K562 (cell line): Measurements from ENCODE around the gene ITGA7. TPM values are rescaled to one million over a fixed set of nuclear protein-coding genes. Genes with fewer than 3 reads are reported as not detected.

Experiments
- ATAC-seq: fragments of 200-7000 bp; cut with Tn5 transposase; 3 replicates; pipeline ENCODE4 v1.9.1; 2020; ENCODE audit warnings: moderate library complexity
- BruUV-seq: library from RNA; stranded (reverse); fragments of 400-500 nt; replicated peaks from 2 replicates; lab custom pipeline; 2021; lab: Mats Ljungman, UMichigan
- CTCF ChIA-PET: fragments of 300-600 bp; formaldehyde crosslinking; extraction: SDS; loops from one replicate; lab custom pipeline; 2021; ENCODE audit warnings: low intra/inter-chr PET ratio; lab: Yijun Ruan, JAX
- POLR2A ChIA-PET: fragments of 300-600, 350-650 bp; sonication (Branson Sonifier 250); formaldehyde crosslinking; extraction: SDS; loops from one replicate; lab custom pipeline; 2021; ENCODE audit warnings: antibody characterized with exemption, inconsistent platforms; lab: Yijun Ruan, JAX
- DNase-seq, 4 experiments: peaks; one replicate each; pipeline versions ENCODE4 v3.0.0 to v3.0.0-alpha.2; 2011 to 2018; ENCODE audit warnings: low spot score in 3 of 4, mixed read lengths in 3 of 4; ENCODE audit errors: extremely low read depth in 1 of 4
- FAIRE-seq: peaks from 2 replicates; lab custom pipeline; 2011; peaks lifted over from hg19 to GRCh38; lab: Jason Lieb, UNC
- H2AFZ ChIP-seq: 2 replicates; pipeline ENCODE4 v1.6.0; 2011; ENCODE audit warnings: low read depth, low read length, control low read depth, inconsistent platforms
- H3K27ac ChIP-seq: fragments of 200-600 bp; 3 replicates; pipeline ENCODE4 v1.8.0; 2011; ENCODE audit warnings: low read depth, mild to moderate bottlenecking, control low read depth, inconsistent platforms, low read length, moderate library complexity, mixed read lengths; ENCODE audit errors: extremely low read depth
- H3K27me3 ChIP-seq, 2 experiments: fragments of 300-600 bp in 1 of 2; 2 replicates in 1 of 2; 3 replicates in 1 of 2; pipeline versions ENCODE4 v1.6.0 to v1.8.0; 2011; ENCODE audit warnings: inconsistent platforms in 2 of 2, low read length in 2 of 2, mild to moderate bottlenecking in 1 of 2, mixed read lengths in 1 of 2, moderate library complexity in 1 of 2; ENCODE audit not compliant: control insufficient read depth in 2 of 2, insufficient read depth in 2 of 2
- H3K36me3 ChIP-seq: fragments of 300-600 bp; 3 replicates; pipeline ENCODE4 v1.8.0; 2011; ENCODE audit warnings: mild to moderate bottlenecking, low read length, inconsistent platforms; ENCODE audit not compliant: control insufficient read depth, insufficient read depth
- H3K4me1 ChIP-seq, 2 experiments: fragments of 200-600 bp in 1 of 2; replicated peaks in 1 of 2; 2 replicates in 1 of 2; 3 replicates in 1 of 2; pipeline versions ENCODE4 v1.5.1 to v1.8.0; 2011; ENCODE audit warnings: inconsistent platforms in 2 of 2, low read length in 2 of 2, mild to moderate bottlenecking in 1 of 2, mixed read lengths in 1 of 2, moderate library complexity in 1 of 2; ENCODE audit not compliant: control insufficient read depth in 2 of 2, insufficient read depth in 2 of 2
- H3K4me2 ChIP-seq: 2 replicates; pipeline ENCODE4 v1.6.1; 2011; ENCODE audit warnings: low read length, control low read depth, inconsistent platforms, mixed read lengths; ENCODE audit not compliant: insufficient read depth
- H3K4me3 ChIP-seq: fragments of 200-600 bp; sonication (generic), shearing (Covaris generic); 2 replicates; pipeline ENCODE4 v1.5.1; 2016; ENCODE audit warnings: control low read depth, inconsistent platforms
- H3K79me2 ChIP-seq: fragments of 200-600 bp; 3 replicates; pipeline ENCODE4 v1.8.0; 2011; ENCODE audit warnings: low read length, inconsistent platforms; ENCODE audit not compliant: control insufficient read depth, insufficient read depth
- H3K9ac ChIP-seq, 2 experiments: 2 replicates each; pipeline versions ENCODE4 v1.6.0 to v1.6.1; 2011; ENCODE audit warnings: low read depth in 2 of 2, low read length in 2 of 2, control low read depth in 1 of 2, inconsistent platforms in 1 of 2, mild to moderate bottlenecking in 1 of 2, mixed read lengths in 1 of 2; ENCODE audit not compliant: insufficient read depth in 1 of 2
- H3K9me1 ChIP-seq: one replicate; pipeline ENCODE4 v1.6.0; 2011; ENCODE audit warnings: inconsistent platforms, mild to moderate bottlenecking, low read length, moderate library complexity; ENCODE audit not compliant: control insufficient read depth, insufficient read depth
- H3K9me3 ChIP-seq: replicated peaks from 2 replicates; pipeline ENCODE4 v1.5.1; 2011; ENCODE audit warnings: low read depth, low read length, inconsistent platforms; ENCODE audit not compliant: control insufficient read depth, insufficient read depth
- H4K20me1 ChIP-seq: replicated peaks from 2 replicates; pipeline ENCODE4 v1.6.1; 2011; ENCODE audit warnings: low read length, inconsistent platforms, mixed read lengths; ENCODE audit not compliant: control insufficient read depth, insufficient read depth
- BRF1 ChIP-seq: IDR thresholded peaks from 3 replicates; pipeline ENCODE4 v1.6.1; 2011; ENCODE audit warnings: borderline replicate concordance, mild to moderate bottlenecking; ENCODE audit not compliant: insufficient read length; ENCODE audit errors: extremely low read depth
- CCNT2 ChIP-seq: IDR thresholded peaks from 2 replicates; pipeline ENCODE4 v1.6.1; 2011; ENCODE audit warnings: borderline replicate concordance, low read depth, mild to moderate bottlenecking, moderate library complexity, mixed read lengths, low read length; ENCODE audit not compliant: insufficient read length; ENCODE audit errors: extremely low read depth
- HDAC8 ChIP-seq: fragments of 450-650 bp; IDR thresholded peaks from 2 replicates; pipeline ENCODE4 v1.6.1; 2016; ENCODE audit warnings: mild to moderate bottlenecking, missing genetic modification characterization, moderate library complexity, missing compliant biosample characterization
- HNRNPUL1 ChIP-seq: fragments of 200-400 bp; formaldehyde crosslinking; IDR thresholded peaks from 2 replicates; pipeline ENCODE4 v1.6.1; 2017; ENCODE audit warnings: low read length
- JUND ChIP-seq, 2 experiments: IDR thresholded peaks; 2 replicates in 1 of 2; 3 replicates in 1 of 2; pipeline ENCODE4 v1.6.1; 2011; ENCODE audit warnings: borderline replicate concordance in 2 of 2, low read depth in 2 of 2, low read length in 2 of 2, improper control_type of control experiment in 1 of 2, missing biosample characterization in 1 of 2, missing genetic modification characterization in 1 of 2, missing genetic modification reagents in 1 of 2
- MTA2 ChIP-seq: fragments of 450-650 bp; IDR thresholded peaks from 2 replicates; pipeline ENCODE4 v1.6.1; 2016; ENCODE audit warnings: low read depth
- RAD21 ChIP-seq, 2 experiments: fragments of 250-450 bp in 1 of 2; fragments of 450-650 bp in 1 of 2; sonication (Bioruptor Pico) in 1 of 2; formaldehyde crosslinking in 1 of 2; IDR thresholded peaks in 1 of 2; conservative IDR thresholded peaks in 1 of 2; 2 replicates each; pipeline versions ENCODE4 v1.4.0 to v1.8.0; 2020 to 2022; ENCODE audit warnings: mild to moderate bottlenecking in 2 of 2, moderate library complexity in 1 of 2
- SAFB2 ChIP-seq: fragments of 200-400 bp; formaldehyde crosslinking; IDR thresholded peaks from 2 replicates; pipeline ENCODE4 v1.6.1; 2018; ENCODE audit warnings: borderline replicate concordance, low read length, low read depth, moderate library complexity; ENCODE audit not compliant: severe bottlenecking
- TBP ChIP-seq: optimal IDR thresholded peaks from 2 replicates; pipeline ENCODE3; 2011; ENCODE audit warnings: low read depth, low read length, improper control_type of control experiment
- WGBS: fragments of 100-300 bp; shearing (Covaris generic); methylation state at CpG from one replicate; pipeline ENCODE4 v1.1.6; 2016; ENCODE audit warnings: low coverage, mixed read lengths; ENCODE audit not compliant: insufficient coverage; ENCODE audit errors: missing lambda C conversion rate; 5-methylcytosine and 5-hydroxymethylcytosine counted together
- in situ Hi-C: fragments of 300-500 bp; cut with MboI; formaldehyde crosslinking; loops from 4 replicates; pipeline ENCODE4 v1.15.0; 2018; ENCODE audit warnings: inconsistent platforms, mixed read lengths
- intact Hi-C: fragments of 100-400 bp; cut with micrococcal nuclease; formaldehyde crosslinking; loops from 2 replicates; pipeline ENCODE4 v1.14.2; 2022
- polyA plus RNA-seq, 8 experiments: library from polyadenylated mRNA; depleted of rRNA in 4 of 8; stranded (reverse) in 5 of 8; unstranded in 3 of 8; fragments of >200 nt; fragmentation: Nextera tagmentation in 2 of 8; fragmentation: Illumina TruSeq in 1 of 8; extraction: Ambion mirVana in 2 of 8; extraction: Trizol in 1 of 8; gene quantifications; 2 replicates each; pipeline versions ENCODE4 v1.2.1 to v1.2.3, GENCODE V29; 2011 to 2014; ENCODE audit warnings: inconsistent platforms in 1 of 8, missing spikeins in 1 of 8
- total RNA-seq, 7 experiments: library from RNA; depleted of rRNA in 6 of 7; stranded (reverse); fragments of >200 nt in 6 of 7; fragmentation: Illumina TruSeq in 2 of 7; extraction: Trizol in 2 of 7; gene quantifications; 2 replicates each; pipeline versions ENCODE4 v1.2.1 to v1.2.3, GENCODE V29; 2011 to 2021; ENCODE audit warnings: low replicate concordance in 1 of 7

Gene ITGA7
- total and polyA plus RNA-seq, 9 of the 15 experiments (the other 6 are each of a cell fraction or from before 2014, with no cell fraction given), result 0.11 to 2.3 (median 0.56) TPM; not detected in 1

DNA sequence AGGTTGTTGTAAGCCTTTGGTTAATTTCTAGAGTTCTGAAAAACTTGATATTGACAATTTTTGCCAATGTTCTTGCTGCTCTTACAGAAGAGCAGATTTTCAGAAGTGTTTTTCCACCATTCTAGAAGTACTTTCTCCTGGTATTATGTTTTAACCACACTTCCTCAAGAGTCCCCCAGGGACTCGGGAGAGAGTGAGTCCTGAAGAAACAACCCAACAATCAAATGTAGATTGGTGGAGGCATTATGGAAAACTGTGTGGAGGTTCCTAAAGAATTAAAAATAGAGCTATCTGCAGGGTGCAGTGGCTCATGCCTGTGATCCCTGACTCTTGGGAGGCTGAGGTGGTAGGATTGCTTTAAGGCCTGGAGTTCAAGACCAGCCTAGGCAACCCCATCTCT is 44.3 kb downstream of the ITGA7 start (continued):
- TF ChIP-seq BRF1, result no peak
- TF ChIP-seq SAFB2, result no peak
- no peak for TF ChIP-seq HNRNPUL1

DNA sequence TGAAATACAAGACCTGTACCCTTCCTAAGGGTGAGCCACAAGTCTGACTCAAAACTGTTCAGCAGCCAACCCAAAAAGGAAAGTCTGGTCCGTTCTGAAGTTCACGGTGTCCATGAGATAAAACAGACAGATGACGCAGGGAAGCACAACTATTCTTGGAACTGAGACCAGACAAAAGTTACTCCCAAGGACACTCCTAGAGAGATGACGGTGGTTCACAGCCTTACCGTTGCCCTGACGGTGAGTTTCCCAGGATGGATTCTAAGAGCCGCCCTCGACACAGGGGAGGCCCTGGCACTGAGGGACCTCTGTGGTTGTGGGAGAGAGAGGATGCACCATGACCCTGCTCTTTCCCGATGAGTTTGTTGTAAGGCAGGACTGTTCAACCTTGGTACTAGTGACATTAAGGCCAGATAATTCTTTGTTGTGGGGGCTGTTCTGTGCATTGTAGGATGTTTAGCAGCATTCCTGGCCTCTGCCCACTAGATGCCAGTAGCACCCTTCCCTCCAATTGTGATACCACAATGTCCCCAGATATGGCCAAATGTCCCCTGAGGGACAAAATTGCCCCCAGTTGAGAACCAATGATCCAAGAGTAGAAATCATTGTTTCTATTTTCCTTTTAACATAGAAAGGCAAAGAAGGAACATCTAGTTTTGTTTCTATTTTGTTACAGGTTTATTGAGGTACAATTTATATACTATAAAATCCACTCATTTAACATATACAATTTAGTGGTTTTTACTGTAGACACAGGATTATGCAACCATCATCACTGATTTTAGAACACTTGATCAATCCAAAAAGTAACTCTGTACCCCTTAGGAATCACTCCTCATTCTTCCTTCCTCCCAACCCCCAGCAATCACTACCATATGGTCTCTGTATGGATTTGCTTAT is 48.0 kb downstream of the ITGA7 start:
- peaks cover 2% of the 10 kb centered on the region for H3K9me3 ChIP-seq
- peaks cover 0 to 11% of the 10 kb centered on the region in 2 experiments; a peak in 3 of 5 replicates for H3K4me1 ChIP-seq
- no peaks in the 10 kb centered on the region for H4K20me1 ChIP-seq
- POLR2A ChIA-PET, result interaction anchor here (0.9 kb wide), 1 partner anchor 13 kb away, joined by 4 read pairs; no protein-coding TSS in a partner anchor
- FAIRE-seq, result peak; percentile 72
- CTCF ChIA-PET, result interaction anchor here (0.6 kb wide), 1 partner anchor 77 kb away, joined by 3 read pairs; no protein-coding TSS in a partner anchor
- no peaks in the 10 kb centered on the region for H3K79me2 ChIP-seq
- ATAC-seq, result peak; percentile 51
- DNase-seq, result peak in 2 of 4 experiments; percentile 39 to 67
- peak overlapping the region; percentile 59 for H3K4me2 ChIP-seq
- under 1% methylated on average over 9 of the region's 9 CpGs for WGBS
- H3K9ac ChIP-seq, result peak overlapping the region in 1 of 2 experiments; percentile 28; a peak in 1 of 4 replicates
- in situ Hi-C loops, result no loop called here
- no TSS peak for BruUV-seq
- H3K36me3 ChIP-seq, result no peaks in the 10 kb centered on the region
- peaks cover 2 to 3% of the 10 kb centered on the region in 2 experiments; a peak in 1 of 5 replicates for H3K27me3 ChIP-seq
- H2AFZ ChIP-seq, result peak overlapping the region; percentile 74
- intact Hi-C loops, result loop anchor here (1.0 kb wide), 2 partner anchors 64 to 78 kb away; no protein-coding TSS in a partner anchor
- H3K27ac ChIP-seq, result no peak overlapping the region
- no peak overlapping the region for H3K4me3 ChIP-seq
- no peaks in the 10 kb centered on the region for H3K9me1 ChIP-seq
- peak; percentile 42 to 61 for TF ChIP-seq RAD21 (CRISPR knock-in tag; conservative IDR thresholded peaks at IDR 0.05 in 1 of 2, IDR thresholded peaks at IDR 0.05 in 1 of 2)
- TF ChIP-seq TBP, result no peak
- no peak for TF ChIP-seq JUND (IDR thresholded peaks at IDR 0.05; ENCODE audit: borderline replicate concordance, low read depth, low read length)
- peak; percentile 60; the same call in 2 of the 3 replicates for TF ChIP-seq JUND (tag; IDR thresholded peaks at IDR 0.05; ENCODE audit: borderline replicate concordance, low read depth, low read length)
- TF ChIP-seq MTA2, result no peak
- no peak for TF ChIP-seq HDAC8
- no peak for TF ChIP-seq CCNT2
